K562 (cell line): ENCODE data around the gene OMP. TPM values are rescaled to one million over a fixed set of nuclear protein-coding genes. Genes with fewer than 3 reads are reported as not detected.

Source experiments
- ARNT ChIP-seq, 2 experiments: fragments of 450-650 bp; IDR thresholded peaks; 2 replicates each; pipeline ENCODE4 v1.6.1; 2016; ENCODE audit warnings: mild to moderate bottlenecking in 1 of 2
- CBFA2T2 ChIP-seq: fragments of 450-650 bp; conservative IDR thresholded peaks from 2 replicates; pipeline ENCODE4 v1.6.1; 2017; ENCODE audit warnings: mild to moderate bottlenecking
- CBFA2T3 ChIP-seq: fragments of 450-650 bp; IDR thresholded peaks from 2 replicates; pipeline ENCODE4 v1.6.1; 2017
- CCNT2 ChIP-seq: IDR thresholded peaks from 2 replicates; pipeline ENCODE4 v1.6.1; 2011; ENCODE audit warnings: borderline replicate concordance, low read depth, mild to moderate bottlenecking, moderate library complexity, mixed read lengths, low read length; ENCODE audit not compliant: insufficient read length; ENCODE audit errors: extremely low read depth
- E2F8 ChIP-seq: fragments of 450-650 bp; IDR thresholded peaks from 2 replicates; pipeline ENCODE4 v1.7.1; 2018; ENCODE audit warnings: mild to moderate bottlenecking, low read depth; ENCODE audit not compliant: partially characterized antibody
- ELF4 ChIP-seq: fragments of 450-650 bp; formaldehyde crosslinking; IDR thresholded peaks from 2 replicates; pipeline ENCODE4 v1.4.0; 2022; ENCODE audit warnings: missing genetic modification characterization
- MCM3 ChIP-seq: fragments of 450-650 bp; IDR thresholded peaks from 2 replicates; pipeline ENCODE4 v1.6.1; 2016
- MED1 ChIP-seq: sonication (generic); formaldehyde crosslinking; IDR thresholded peaks from 2 replicates; pipeline ENCODE4 v1.8.1; 2023; ENCODE audit warnings: missing genetic modification reagents, borderline replicate concordance
- MEF2A ChIP-seq: IDR thresholded peaks from 2 replicates; pipeline ENCODE4 v1.6.1; 2011; ENCODE audit warnings: low read depth, mild to moderate bottlenecking, low read length, moderate library complexity; ENCODE audit not compliant: control insufficient read depth
- MITF ChIP-seq: IDR thresholded peaks from 2 replicates; pipeline ENCODE4 v1.6.1; 2014; ENCODE audit warnings: antibody characterized with exemption
- NFYB ChIP-seq: IDR thresholded peaks from 2 replicates; pipeline ENCODE4 v1.6.1; 2011; ENCODE audit warnings: mild to moderate bottlenecking, moderate library complexity; ENCODE audit not compliant: insufficient read length; ENCODE audit errors: extremely low read depth
- PRDM10 ChIP-seq: fragments of 450-650 bp; IDR thresholded peaks from 2 replicates; pipeline ENCODE4 v1.6.1; 2018; ENCODE audit not compliant: partially characterized antibody
- PRMT5 ChIP-seq: sonication (generic); formaldehyde crosslinking; IDR thresholded peaks from 2 replicates; pipeline ENCODE4 v1.5.0; 2020; ENCODE audit warnings: missing genetic modification reagents
- SMC3 ChIP-seq: conservative IDR thresholded peaks from 2 replicates; pipeline ENCODE4 v1.6.1; 2011; ENCODE audit warnings: low read depth, low read length, improper control_type of control experiment; ENCODE audit not compliant: insufficient read depth
- USF1 ChIP-seq: sonication (generic); formaldehyde crosslinking; IDR thresholded peaks from 2 replicates; pipeline ENCODE4 v1.9.0; 2022; ENCODE audit warnings: mild to moderate bottlenecking, missing genetic modification reagents
- ZBTB26 ChIP-seq: fragments of 450-650 bp; formaldehyde crosslinking; IDR thresholded peaks from 2 replicates; pipeline ENCODE4 v1.4.0; 2022; ENCODE audit warnings: missing genetic modification characterization
- ZNF12 ChIP-seq: sonication (generic); formaldehyde crosslinking; IDR thresholded peaks from 2 replicates; pipeline ENCODE4 v1.4.0; 2020; ENCODE audit warnings: mild to moderate bottlenecking, missing genetic modification reagents
- ZNF143 ChIP-seq: sonication (generic); formaldehyde crosslinking; IDR thresholded peaks from 2 replicates; pipeline ENCODE4 v1.9.0; 2022; ENCODE audit warnings: mild to moderate bottlenecking, missing genetic modification reagents
- ZNF79 ChIP-seq: fragments of 250-450 bp; sonication (Bioruptor Pico); IDR thresholded peaks from 2 replicates; pipeline ENCODE4 v1.4.0; 2020; ENCODE audit warnings: low read depth, mild to moderate bottlenecking, moderate library complexity
- polyA plus RNA-seq, 8 experiments: library from polyadenylated mRNA; depleted of rRNA in 4 of 8; stranded (reverse) in 5 of 8; unstranded in 3 of 8; fragments of >200 nt; fragmentation: Nextera tagmentation in 2 of 8; fragmentation: Illumina TruSeq in 1 of 8; extraction: Ambion mirVana in 2 of 8; extraction: Trizol in 1 of 8; gene quantifications; 2 replicates each; pipeline versions ENCODE4 v1.2.1 to v1.2.3, GENCODE V29; 2011 to 2014; ENCODE audit warnings: inconsistent platforms in 1 of 8, missing spikeins in 1 of 8
- total RNA-seq, 7 experiments: library from RNA; depleted of rRNA in 6 of 7; stranded (reverse); fragments of >200 nt in 6 of 7; fragmentation: Illumina TruSeq in 2 of 7; extraction: Trizol in 2 of 7; gene quantifications; 2 replicates each; pipeline versions ENCODE4 v1.2.1 to v1.2.3, GENCODE V29; 2011 to 2021; ENCODE audit warnings: low replicate concordance in 1 of 7

OMP gene
- total and polyA plus RNA-seq, 9 of the 15 experiments (the other 6 are each of a cell fraction or from before 2014, with no cell fraction given) = not detected

- TF ChIP-seq CCNT2 = no peak
- TF ChIP-seq CBFA2T3 = peak; percentile 17; the same call in 1 of the 2 replicates
- no peak for TF ChIP-seq USF1 (CRISPR knock-in tag)
- no peak for TF ChIP-seq PRDM10
- no peak for TF ChIP-seq ELF4 (CRISPR knock-in tag)
- TF ChIP-seq SMC3 = no peak
- TF ChIP-seq NFYB = no peak
- no peak for TF ChIP-seq MITF
- no peak for TF ChIP-seq MED1
- TF ChIP-seq ZNF79 (CRISPR knock-in tag) = no peak
- TF ChIP-seq E2F8 = no peak
- no peak for TF ChIP-seq ZNF12
- TF ChIP-seq CBFA2T2 = 0 out of 2 replicates have a peak, but pooled peaks have one; percentile 8
- no peak for TF ChIP-seq ZNF143 (CRISPR knock-in tag)
- no peak for TF ChIP-seq MEF2A
- no peak for TF ChIP-seq PRMT5
- TF ChIP-seq ZBTB26 (CRISPR knock-in tag) = no peak
- TF ChIP-seq ARNT (IDR thresholded peaks at IDR 0.05) = no peak
- no peak for TF ChIP-seq MCM3
Measured at GRCh38 chr11:77151804-77152509, 49.3 kb downstream of the OMP start (continued).
